DMS 273 treated with DMSO at 0.1 percent for 48 hours (cell line): Measurements from ENCODE around the gene ARSB.

Source experiments
- DNase-seq: peaks from one replicate; lab custom pipeline; 2025; lab: John Stamatoyannopoulos, UW

ARSB gene

GRCh38 chr5:78837836-78838235, 147.3 kb downstream of the ARSB start:
- no peak for DNase-seq

GRCh38 chr5:78835176-78835575, 149.9 kb downstream of the ARSB start:
- DNase-seq: no peak

- no peak for DNase-seq
Observed at GRCh38 chr5:78833284-78833683, 151.8 kb downstream of the ARSB start.

DNA sequence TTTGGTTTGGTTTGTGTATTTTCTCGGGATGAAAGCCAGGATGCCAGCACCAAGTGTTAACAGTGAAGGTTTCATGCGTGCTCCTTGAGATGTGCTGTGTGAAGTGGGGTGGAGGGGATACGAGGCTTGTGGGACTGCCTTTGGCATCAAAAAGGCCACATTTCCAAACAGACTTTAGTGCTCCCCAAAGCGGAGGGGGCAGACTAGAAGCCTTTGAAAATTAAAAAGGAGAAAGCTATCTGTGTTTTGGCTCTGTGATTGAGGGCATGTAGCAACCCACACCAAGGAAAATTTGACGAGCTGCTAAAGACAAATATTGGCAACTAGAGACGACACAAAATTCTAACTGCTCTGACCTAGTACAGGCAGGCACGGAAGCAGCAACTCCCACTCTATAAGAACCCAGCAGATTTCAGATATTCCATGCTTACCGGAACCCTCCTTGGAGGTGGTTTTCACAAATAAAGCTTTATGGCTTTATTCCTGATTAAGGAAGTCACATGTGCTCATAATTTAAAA, 154.5 kb downstream of the ARSB start:
- no peak for DNase-seq

- no peak for DNase-seq
Observed at GRCh38 chr5:78829811-78830527, 155.1 kb downstream of the ARSB start.

DNA sequence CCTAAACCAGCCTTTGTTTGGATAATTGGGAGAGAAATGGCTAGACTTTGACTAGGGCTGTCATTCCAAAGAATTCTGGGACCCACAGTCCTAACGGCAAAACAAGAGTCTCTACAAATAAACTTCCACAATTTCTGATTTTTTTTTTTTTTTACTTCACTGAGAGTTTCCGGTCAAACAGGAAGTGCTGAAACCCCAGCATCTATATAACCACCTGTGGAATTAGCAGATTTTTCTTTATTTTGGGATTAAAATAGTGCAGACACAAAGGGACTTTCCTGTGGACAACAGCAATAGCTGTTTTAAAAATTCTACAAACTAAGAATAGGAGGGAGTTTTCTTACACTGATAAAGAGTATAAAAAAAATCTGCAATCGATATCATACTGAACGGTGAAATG, 157.4 kb downstream of the ARSB start:
- no peak for DNase-seq

GRCh38 chr5:78824831-78825281, 160.3 kb downstream of the ARSB start:
- no peak for DNase-seq

- DNase-seq: no peak
Observed at GRCh38 chr5:78823196-78823595, 161.9 kb downstream of the ARSB start.

GRCh38 chr5:78821536-78822021, 163.5 kb downstream of the ARSB start:
- no peak for DNase-seq

DNA sequence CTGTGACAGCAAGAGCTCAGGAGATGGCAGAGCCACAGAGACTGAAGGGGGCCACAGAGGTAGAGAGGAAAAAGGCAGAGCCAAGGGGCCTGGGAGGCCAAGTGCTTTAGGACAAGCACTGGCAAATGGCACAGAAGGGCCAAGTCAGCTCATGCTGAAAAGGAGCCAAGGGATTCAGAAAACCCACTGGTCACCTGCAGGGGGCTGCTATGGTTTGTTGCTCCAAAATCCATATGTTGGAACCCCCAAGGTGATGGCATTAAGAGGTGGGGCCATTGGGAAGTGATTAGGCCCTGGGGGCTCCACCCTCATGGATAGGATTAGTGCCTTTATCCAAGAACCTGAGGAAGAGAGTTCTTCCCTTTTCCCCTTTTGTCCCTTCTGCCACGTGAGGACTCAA, 165.4 kb downstream of the ARSB start:
- DNase-seq: no peak

DNA sequence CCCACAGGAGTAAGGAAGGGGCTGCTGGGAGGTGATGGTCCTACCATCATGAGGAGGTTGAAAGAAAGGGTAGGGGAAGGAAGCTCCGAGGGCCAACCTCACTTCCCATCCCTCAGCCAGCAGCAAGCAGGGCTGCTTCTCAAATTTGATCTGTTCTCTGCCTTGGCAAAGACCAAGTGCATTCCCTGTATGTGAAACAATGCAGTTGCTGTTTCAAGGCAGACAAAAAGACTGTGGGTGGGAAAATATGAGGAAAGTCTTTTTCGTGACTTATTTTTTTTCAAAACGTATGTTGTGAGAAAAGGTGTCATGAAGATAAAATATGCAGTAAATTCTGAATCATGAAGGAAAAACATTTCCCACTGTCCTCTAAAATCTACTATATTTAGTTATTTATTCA, 165.9 kb downstream of the ARSB start:
- DNase-seq: no peak

DNA sequence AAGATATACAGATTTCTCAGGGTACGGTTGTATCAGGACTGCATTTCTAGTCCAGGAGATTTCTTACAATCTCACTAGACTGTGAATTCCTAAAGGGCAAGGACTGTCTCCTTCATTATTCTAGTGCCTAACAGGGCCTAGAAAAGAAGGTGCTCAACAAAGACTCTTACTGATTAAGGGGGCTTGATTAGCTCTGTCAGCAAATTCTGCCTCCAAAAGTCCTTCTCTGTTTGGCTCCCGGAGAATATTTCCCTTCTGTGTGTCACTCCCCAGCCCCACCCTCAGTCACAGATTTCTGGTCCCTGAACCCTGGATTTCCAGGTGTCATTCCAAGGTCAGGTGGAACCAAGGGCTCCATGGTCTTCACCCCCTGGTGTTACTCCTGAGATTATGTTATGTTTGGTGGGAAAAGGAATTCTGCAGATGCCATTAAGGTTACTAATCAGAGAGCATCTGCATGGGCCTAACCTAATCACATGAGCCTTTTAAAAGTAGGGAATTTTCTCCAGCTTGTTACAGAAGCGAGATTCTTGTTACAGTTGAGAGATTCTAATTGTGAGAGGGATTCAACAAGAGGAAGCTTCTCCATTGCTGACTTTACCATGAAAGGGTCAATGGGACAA, 168.9 kb downstream of the ARSB start:
- DNase-seq: no peak

- DNase-seq: no peak
Observed at GRCh38 chr5:78813906-78814530, 171.1 kb downstream of the ARSB start.

- DNase-seq: no peak
Observed at GRCh38 chr5:78813286-78813685, 171.8 kb downstream of the ARSB start.

DNA sequence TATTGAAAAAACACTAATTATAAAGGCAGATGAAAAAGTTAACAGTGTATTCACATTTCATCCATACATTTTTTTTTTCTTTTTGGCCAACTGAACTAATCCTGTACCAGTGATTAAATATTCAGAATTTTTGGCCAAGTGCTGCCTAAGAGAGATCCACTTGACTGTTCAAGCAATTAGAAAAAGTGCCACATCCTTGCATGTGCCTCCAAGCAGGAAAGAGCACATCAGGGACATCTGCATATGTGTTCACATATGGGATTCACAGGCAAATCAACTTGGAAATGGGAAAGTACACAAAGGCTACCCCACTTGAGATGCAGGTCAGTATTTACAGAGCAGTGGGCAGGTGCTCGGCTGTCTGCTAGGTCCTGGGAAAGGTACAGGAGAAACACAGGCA, 173.2 kb downstream of the ARSB start:
- no peak for DNase-seq

DNA sequence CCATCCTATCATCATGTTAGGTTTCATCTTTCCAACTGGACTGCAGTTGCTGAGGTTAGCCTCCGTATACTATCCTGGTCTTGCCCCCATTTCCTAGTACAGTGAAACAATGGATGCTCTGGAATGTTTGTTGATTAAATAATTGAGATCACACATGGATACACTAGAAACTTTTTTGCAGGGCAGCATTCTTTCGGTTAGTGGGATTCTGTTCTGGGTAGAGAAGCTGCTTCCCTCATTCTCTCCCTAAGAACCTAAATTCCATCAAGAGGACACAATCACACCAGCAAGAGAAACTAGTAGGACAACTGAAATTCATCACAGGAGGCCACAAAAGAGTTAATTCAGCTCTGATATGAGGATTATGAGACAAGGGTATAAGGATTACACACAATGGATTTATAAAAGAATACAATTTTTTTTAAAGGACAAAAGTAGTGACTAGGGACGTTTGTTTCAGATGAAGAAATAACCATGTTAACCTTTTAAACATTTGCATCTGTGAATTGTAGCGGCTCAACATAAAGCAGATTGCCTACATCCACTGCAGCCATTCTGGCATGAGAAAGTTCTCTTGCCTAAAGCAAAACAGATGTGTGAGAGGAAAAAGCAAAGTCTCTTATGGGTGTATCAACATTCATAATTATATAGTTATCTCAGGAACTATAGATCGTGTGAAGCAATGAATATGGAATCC, 173.8 kb downstream of the ARSB start:
- no peak for DNase-seq

DNA sequence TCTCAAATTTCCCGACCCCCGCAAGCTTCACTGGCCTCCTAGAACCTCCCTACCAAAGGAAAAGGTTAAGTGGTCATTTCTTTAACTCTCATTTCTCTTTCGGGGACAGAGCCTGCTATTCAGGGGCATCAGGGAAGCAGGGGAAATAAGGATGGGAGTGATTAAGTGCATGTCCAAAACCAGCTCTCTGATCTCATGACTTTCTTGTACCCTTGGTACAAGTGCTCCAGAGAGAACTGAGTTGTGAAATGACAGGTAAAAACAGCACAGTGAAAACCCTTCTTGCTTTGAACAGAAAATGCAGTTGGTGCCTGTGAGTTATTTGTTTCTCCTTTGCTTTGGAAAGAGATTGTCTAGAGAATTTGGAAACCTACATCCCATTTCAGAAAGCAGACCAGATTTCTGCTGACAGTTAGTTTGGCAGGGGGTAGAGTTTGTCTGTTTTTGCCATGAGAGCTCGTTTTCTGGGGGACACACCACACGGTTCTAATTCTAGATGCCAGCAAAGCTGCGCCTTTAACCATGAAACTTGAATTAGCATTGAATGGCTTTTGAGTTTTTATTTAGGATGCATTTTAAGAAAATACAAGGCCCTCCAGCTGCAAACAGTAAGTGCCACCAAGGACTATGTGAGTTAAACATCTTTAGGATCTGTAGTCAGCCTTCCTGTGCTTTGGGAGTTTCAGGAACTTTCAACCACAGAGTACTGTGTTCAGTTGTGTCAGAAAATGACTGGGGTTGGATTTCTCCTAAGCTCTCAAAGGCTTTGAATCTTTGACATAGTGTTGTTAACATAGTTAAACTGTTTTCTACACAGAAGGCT, 174.8 kb downstream of the ARSB start:
- no peak for DNase-seq

- DNase-seq: no peak
Observed at GRCh38 chr5:78809444-78809843, 175.7 kb downstream of the ARSB start.

DNA sequence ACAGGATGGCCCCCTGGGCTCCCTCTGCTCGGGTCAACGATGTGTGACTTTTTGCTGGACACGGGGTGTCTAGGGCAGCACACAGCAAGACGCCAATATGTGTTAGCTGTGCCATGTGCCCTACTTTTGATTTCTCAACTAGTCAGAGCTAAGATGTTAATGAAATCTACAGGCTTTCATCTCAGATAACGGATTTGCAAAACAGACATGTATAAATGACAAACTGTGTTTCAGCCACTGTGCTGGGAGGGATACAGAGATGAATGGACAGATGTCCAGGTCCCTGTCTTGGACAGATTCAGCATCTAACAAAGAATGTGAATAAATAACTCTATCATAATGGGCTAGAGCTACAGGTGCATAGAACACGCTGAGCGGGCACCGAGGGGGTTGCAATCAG, 176.3 kb downstream of the ARSB start:
- no peak for DNase-seq

- no peak for DNase-seq
Observed at GRCh38 chr5:78808380-78808779, 176.7 kb downstream of the ARSB start.

DNA sequence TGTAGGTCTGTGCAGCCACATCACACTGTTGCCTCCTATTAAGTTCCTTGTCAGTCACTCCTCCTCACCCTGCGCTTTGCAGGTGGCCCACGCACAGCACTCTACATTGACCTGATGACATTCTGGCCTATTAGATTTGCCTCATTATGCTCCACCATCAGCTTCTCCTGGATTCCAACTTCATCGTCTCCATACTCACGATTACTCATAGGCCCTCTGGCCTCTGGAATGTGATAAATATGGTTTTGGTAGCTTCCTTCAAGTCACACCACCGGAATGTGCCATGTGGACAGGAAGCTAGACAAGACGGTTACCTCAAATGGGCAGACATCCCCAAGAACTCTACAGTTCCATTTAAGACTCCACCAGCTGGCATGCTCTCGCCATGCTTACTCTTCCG, 178.6 kb downstream of the ARSB start:
- DNase-seq: no peak
